SK-N-MC (cell line): ENCODE measurements around the gene LGR5.

ENCODE experiments used
- EZH2 ChIP-seq: fragments of 200-600 bp; sonication (generic); IDR thresholded peaks from one replicate; pipeline ENCODE4 v1.6.1; 2017; ENCODE audit warnings: antibody characterized with exemption
- FOXP2 ChIP-seq: optimal IDR thresholded peaks from 2 replicates; pipeline ENCODE3; 2011; ENCODE audit warnings: mild to moderate bottlenecking, moderate library complexity; ENCODE audit not compliant: insufficient read depth; ENCODE audit errors: extremely low read length, control extremely low read depth
- POLR2AphosphoS5 ChIP-seq: IDR thresholded peaks from 2 replicates; pipeline ENCODE4 v1.6.1; 2012; ENCODE audit warnings: mild to moderate bottlenecking, low read depth, low read length, borderline replicate concordance

- no peak for TF ChIP-seq EZH2
- TF ChIP-seq POLR2AphosphoS5 = no peak
- no peak for TF ChIP-seq FOXP2
These were observed 16.7 kb downstream of the LGR5 start for GRCh38 chr12:71456316-71456715.
